ENCODE results near the gene POLA2.

DNA sequence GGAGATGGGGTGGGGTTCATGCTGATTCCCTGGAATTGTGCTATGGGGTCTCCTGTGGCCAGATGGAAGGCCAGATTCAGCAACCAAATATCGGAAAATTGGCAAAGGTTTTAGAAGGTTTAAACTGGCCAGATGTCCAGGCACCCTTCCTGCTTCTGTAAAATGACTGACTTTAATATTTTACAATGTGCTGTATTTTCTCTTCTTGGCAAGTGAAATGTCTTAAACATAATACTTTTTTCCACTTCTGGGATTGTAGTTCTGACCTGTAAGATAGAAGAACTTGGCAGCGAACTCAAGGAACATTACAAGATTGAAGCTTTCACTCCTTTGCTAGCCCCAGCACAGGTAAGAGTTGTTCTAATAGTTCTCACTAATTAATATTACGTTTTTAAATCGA, 17.5 kb downstream of the POLA2 start:
- TF ChIP-seq, protein P1, sequence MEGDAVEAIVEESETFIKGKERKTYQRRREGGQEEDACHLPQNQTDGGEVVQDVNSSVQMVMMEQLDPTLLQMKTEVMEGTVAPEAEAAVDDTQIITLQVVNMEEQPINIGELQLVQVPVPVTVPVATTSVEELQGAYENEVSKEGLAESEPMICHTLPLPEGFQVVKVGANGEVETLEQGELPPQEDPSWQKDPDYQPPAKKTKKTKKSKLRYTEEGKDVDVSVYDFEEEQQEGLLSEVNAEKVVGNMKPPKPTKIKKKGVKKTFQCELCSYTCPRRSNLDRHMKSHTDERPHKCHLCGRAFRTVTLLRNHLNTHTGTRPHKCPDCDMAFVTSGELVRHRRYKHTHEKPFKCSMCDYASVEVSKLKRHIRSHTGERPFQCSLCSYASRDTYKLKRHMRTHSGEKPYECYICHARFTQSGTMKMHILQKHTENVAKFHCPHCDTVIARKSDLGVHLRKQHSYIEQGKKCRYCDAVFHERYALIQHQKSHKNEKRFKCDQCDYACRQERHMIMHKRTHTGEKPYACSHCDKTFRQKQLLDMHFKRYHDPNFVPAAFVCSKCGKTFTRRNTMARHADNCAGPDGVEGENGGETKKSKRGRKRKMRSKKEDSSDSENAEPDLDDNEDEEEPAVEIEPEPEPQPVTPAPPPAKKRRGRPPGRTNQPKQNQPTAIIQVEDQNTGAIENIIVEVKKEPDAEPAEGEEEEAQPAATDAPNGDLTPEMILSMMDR (IDR thresholded peaks at IDR 0.05; ENCODE audit: insufficient read depth, low read depth, low read length), result no peak
- no peak for TF ChIP-seq EZH2 (IDR thresholded peaks at IDR 0.05; ENCODE audit: insufficient read depth, low read length)

Data from astrocyte (in vitro differentiated cells and primary cell).